ENCODE data around the gene POFUT2.

- no peak for TF ChIP-seq CTCF (IDR thresholded peaks at IDR 0.05 in 4 of 5, conservative IDR thresholded peaks at IDR 0.05 in 1 of 5)
- TF ChIP-seq POLR2A (IDR thresholded peaks at IDR 0.05): no peak
These were observed 5.6 kb upstream of the POFUT2 start for GRCh38 chr21:45293220-45293725.

Measured in gastrocnemius medialis (tissue), 4 donors.